Measurements from ENCODE around the gene GDF10. TPM values are rescaled to one million over a fixed set of nuclear protein-coding genes. Genes with fewer than 3 reads are reported as not detected.
A peak's percentile ranks its signal among the peaks of the same experiment; 100 is the strongest.

GDF10 gene
- total and polyA plus RNA-seq, 4 donors: 2.3 to 34.7 (median 16.6) TPM

- DNase-seq: no peak
- Histone ChIP-seq H3K4me1 (ENCODE audit: control insufficient read depth in 5 of 5, insufficient read depth in 5 of 5, low read length in 5 of 5) (peaks cover 0 to 14% (median 3%) of the 10 kb centered on the region in 5 donors), H3K9me3 (ENCODE audit: control insufficient read depth in 4 of 4, insufficient read depth in 3 of 4, low read length in 3 of 4) (no peaks in the 10 kb centered on the region), H3K27ac (ENCODE audit: low read depth in 1 of 2, low read length in 1 of 2) (peak overlapping the region in 1 of 2 donors; percentile 44), H3K27me3 (ENCODE audit: control insufficient read depth in 3 of 3, insufficient read depth in 3 of 3, low read length in 2 of 3) (no peaks in the 10 kb centered on the region), H3K9ac (ENCODE audit: insufficient read depth in 1 of 2, low read length in 2 of 2) (no peak overlapping the region), H3K4me3 (no peak overlapping the region), H3K36me3 (ENCODE audit: control insufficient read depth in 4 of 4, insufficient read depth in 4 of 4, low read length in 4 of 4) (no peaks in the 10 kb centered on the region)
- no peak for ATAC-seq (ENCODE audit: insufficient read depth, low FRiP score)
- WGBS, 2 donors: 83 to 85% methylated on average over 4 of the region's 4 CpGs
- no peak for TF ChIP-seq CTCF (IDR thresholded peaks at IDR 0.05; ENCODE audit: control extremely low read depth, extremely low read depth)
These were observed 47.3 kb downstream of the GDF10 start for GRCh38 chr10:47347303-47347675.

DNA sequence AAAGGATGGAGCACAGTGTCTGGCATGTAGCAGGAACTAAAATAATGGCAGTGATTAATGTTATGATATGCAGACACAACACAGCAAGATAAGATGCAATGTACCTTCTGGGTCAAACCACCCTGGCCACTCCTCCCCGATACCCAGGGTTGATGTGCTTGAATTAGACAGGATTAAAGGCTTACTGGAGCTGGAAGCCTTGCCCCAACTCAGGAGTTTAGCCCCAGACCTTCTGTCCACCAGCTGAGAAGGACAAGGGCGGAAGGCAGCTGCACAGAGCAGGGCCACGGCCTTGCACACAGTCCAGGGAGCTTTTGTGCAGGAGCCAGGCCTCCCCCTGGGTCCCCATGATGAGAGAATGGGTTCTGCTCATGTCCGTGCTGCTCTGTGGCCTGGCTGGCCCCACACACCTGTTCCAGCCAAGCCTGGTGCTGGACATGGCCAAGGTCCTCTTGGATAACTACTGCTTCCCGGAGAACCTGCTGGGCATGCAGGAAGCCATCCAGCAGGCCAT, 48.2 kb downstream of the GDF10 start, which contains the start of gene RBP3:
Gene RBP3 (plus strand): TSS at position 226 of the 514 bp plus-strand sequence. CDS start 122 bp downstream, at position 348.
- Histone ChIP-seq H3K4me3 (no peak within 1 kb of the TSS), H3K9me3 (ENCODE audit: control insufficient read depth in 4 of 4, insufficient read depth in 3 of 4, low read length in 3 of 4) (no peaks in the 10 kb centered on the region), H3K9ac (ENCODE audit: insufficient read depth in 1 of 2, low read length in 2 of 2) (no peak within 1 kb of the TSS), H3K27ac (ENCODE audit: low read depth in 1 of 2, low read length in 1 of 2) (peak within 1 kb of the TSS in 1 of 2 donors; percentile 44), H3K27me3 (ENCODE audit: control insufficient read depth in 3 of 3, insufficient read depth in 3 of 3, low read length in 2 of 3) (no peaks in the 10 kb centered on the region), H3K36me3 (ENCODE audit: control insufficient read depth in 4 of 4, insufficient read depth in 4 of 4, low read length in 4 of 4) (no peaks in the 10 kb centered on the region), H3K4me1 (ENCODE audit: control insufficient read depth in 5 of 5, insufficient read depth in 5 of 5, low read length in 5 of 5) (peaks cover 0 to 14% (median 3%) of the 10 kb centered on the region in 5 donors)
- no peak for DNase-seq
- no peak for ATAC-seq (ENCODE audit: insufficient read depth, low FRiP score)
- TF ChIP-seq CTCF (IDR thresholded peaks at IDR 0.05; ENCODE audit: control extremely low read depth, extremely low read depth): no peak
- 92 to 96% methylated on average over 5 of the region's 5 CpGs for WGBS, 2 donors

DNA sequence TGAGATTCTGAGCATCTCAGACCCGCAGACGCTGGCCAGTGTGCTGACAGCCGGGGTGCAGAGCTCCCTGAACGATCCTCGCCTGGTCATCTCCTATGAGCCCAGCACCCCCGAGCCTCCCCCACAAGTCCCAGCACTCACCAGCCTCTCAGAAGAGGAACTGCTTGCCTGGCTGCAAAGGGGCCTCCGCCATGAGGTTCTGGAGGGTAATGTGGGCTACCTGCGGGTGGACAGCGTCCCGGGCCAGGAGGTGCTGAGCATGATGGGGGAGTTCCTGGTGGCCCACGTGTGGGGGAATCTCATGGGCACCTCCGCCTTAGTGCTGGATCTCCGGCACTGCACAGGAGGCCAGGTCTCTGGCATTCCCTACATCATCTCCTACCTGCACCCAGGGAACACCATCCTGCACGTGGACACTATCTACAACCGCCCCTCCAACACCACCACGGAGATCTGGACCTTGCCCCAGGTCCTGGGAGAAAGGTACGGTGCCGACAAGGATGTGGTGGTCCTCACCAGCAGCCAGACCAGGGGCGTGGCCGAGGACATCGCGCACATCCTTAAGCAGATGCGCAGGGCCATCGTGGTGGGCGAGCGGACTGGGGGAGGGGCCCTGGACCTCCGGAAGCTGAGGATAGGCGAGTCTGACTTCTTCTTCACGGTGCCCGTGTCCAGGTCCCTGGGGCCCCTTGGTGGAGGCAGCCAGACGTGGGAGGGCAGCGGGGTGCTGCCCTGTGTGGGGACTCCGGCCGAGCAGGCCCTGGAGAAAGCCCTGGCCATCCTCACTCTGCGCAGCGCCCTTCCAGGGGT, 48.9 kb downstream of the GDF10 start:
- Histone ChIP-seq H3K4me1 (ENCODE audit: control insufficient read depth in 5 of 5, insufficient read depth in 5 of 5, low read length in 5 of 5) (peaks cover 0 to 14% (median 3%) of the 10 kb centered on the region in 5 donors), H3K9ac (ENCODE audit: insufficient read depth in 1 of 2, low read length in 2 of 2) (no peak overlapping the region), H3K9me3 (ENCODE audit: control insufficient read depth in 4 of 4, insufficient read depth in 3 of 4, low read length in 3 of 4) (no peaks in the 10 kb centered on the region), H3K27me3 (ENCODE audit: control insufficient read depth in 3 of 3, insufficient read depth in 3 of 3, low read length in 2 of 3) (no peaks in the 10 kb centered on the region), H3K27ac (ENCODE audit: low read depth in 1 of 2, low read length in 1 of 2) (no peak overlapping the region), H3K4me3 (no peak overlapping the region), H3K36me3 (ENCODE audit: control insufficient read depth in 4 of 4, insufficient read depth in 4 of 4, low read length in 4 of 4) (no peaks in the 10 kb centered on the region)
- no peak for ATAC-seq (ENCODE audit: insufficient read depth, low FRiP score)
- DNase-seq: no peak
- 93 to 94% methylated on average over 35 to 36 of the region's 36 CpGs for WGBS, 2 donors
- TF ChIP-seq CTCF (IDR thresholded peaks at IDR 0.05; ENCODE audit: control extremely low read depth, extremely low read depth): no peak
